NCI-H2227 (cell line): ENCODE measurements around the gene PPFIA4.
"Not testable (repeated sequence)": the region's sequence is repeated elsewhere in the genome, so short reads cannot be mapped to it uniquely, and the experiment has no call there.

ENCODE experiments used
- DNase-seq: peaks from one replicate; lab custom pipeline; 2025; ENCODE audit not compliant: unreplicated experiment; lab: John Stamatoyannopoulos, UW

The PPFIA4 gene

DNA sequence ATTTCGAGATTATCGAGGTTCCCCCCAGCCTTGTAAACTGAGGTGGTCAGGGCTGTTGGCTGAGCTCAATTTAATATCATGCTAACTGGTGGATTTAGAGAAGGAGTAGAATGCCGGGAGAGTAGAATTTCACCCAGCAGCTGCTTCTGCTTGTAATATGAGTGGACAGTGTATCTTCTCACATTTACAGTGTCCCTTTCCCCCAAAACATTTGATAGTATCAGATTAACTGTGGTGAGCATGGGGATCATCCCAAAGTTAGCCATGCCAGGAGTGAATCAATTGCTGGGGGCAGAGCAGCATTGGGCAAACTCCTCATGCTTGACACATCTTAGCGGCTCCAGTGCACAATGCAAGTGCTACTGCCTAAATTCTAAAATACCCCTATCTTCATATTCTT is 9.2 kb upstream of the PPFIA4 start:
- DNase-seq: no peak

DNA sequence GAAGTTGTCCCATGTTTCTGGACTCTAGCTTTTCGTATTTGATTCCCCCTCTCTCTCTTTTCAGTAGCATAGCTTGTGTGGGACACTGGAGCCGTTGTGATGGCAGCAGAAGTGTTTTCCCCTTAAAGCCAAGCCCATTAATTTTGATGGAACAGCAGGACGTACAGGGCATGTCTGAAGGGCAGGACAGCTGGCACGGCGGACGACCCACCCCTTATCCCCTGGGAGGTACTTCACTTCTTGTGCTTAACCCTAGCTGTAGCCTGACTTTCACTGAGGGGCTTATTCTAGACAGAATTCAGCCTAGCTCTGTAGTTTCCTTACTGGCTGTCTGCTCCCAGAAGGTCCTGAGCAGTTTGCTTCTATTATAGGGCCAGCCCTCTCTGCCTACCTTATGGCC is 8.6 kb upstream of the PPFIA4 start:
- DNase-seq: no peak

DNA sequence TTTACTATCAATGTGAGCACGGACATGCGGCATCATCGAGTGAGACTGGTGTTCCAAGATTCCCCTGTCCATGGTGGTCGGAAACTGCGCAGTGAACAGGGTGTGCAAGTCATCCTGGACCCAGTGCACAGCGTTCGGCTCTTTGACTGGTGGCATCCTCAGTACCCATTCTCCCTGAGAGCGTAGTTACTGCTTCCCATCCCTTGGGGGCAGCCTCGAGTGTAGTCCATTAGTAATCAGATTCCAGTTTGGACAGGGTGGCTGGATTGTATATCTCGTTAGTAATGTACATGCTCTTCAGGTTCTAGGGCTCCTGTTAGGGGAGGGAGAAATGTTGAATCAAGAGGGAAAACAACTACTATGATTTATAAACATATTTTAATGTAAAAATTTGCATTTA is 3.4 kb upstream of the PPFIA4 start:
- not testable (repeated sequence) for DNase-seq

DNA sequence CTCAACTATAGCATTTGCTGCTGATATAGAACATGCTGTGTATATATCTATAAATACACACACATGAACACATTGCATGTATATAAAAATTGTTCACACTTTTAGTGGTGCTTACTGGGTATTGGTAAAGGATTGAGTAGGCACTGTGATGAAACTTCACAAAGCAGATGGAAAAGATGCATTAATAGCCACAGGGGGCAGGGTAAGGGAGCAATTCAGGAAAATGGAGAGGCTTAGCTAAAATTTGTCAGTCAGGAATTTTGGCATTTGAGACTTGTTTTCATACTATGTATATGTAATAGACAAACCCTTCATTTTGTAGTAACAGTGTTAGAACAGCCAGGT is 633 bp upstream of the PPFIA4 start:
- no peak for DNase-seq

DNA sequence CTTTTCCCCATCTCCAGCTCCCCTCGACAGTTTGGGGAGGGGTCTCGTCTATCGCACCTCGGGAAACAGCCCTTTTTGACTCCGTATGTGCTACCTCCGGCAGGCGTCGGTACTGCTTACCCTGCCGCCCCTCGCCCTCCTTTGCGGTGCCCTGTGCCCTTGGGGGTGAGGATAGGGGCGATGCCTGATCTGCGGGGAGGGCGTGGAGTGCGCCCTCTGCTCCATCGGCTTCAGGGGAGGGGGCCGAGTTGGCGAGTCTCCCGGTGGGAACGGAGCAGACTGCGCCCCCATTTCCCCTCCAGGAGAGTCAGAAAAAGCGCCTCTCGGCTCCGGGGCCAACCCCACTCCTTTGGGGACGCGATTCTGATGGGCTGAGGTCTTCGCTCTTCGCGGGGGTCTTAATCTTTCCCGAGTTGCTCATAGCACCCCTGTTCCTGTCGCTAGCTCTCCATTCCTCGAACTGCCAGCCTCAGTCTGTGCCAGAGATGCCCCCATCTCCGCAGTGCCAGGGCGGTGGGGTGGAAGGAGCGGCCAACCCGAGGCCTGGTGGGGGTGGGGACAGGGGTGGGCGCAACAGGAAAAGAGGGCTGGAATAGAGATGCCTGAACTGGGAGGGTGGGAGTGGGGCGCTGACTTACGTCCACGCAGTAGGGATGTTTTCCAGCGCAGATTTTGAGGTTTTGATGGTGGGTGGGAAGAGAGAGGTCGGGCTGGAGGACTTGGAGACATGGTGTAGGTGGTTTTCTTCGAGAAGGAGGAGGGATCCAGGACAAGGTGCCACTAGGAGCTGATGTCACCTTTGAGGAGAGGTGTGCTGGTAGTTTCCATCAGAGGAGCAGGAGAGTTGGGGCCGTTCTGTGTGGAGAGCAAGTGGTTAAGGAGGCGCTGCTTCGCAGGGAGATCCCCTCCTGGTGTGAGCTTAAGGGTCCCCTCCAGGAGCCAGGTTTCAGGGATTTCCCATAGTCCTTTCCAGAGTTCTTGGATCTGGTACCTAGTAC is 674 bp downstream of the PPFIA4 start:
- DNase-seq: peak; percentile 64

DNA sequence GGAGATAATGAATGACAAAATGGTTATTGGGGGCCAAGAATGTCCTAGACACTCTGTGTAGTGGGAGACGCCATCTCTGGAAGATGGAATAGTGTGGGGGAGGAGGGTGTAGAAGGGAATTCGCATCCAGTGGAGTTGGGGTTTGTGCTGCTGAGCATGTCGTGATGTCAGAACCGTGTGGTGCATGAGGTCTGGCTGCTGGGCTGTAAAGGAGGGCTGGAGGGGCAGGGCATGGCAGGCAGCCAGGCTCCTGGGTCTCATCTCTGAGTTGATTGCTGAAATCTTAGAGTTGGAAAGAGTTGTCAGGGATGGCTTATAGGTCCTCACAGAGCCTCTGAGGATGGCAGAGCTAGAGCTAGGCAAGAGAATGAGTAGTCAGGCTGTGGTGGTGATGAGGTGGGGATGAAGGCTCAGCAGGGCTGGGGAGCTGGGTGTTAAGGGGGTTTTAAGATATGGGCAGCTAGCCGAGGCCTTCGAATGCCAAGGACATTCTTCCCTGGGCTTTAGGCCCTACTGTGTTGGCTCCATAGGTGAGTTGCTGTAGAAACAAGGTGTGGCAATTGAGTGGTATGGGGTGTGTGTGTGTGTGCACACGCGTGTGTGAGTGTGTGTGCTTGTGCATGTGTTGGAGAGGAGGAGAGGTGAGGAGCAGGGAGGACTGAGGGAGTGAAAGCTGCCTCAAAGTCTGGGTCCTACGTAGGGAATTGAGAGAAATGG is 1.9 kb downstream of the PPFIA4 start:
- peak; percentile 27 for DNase-seq

DNA sequence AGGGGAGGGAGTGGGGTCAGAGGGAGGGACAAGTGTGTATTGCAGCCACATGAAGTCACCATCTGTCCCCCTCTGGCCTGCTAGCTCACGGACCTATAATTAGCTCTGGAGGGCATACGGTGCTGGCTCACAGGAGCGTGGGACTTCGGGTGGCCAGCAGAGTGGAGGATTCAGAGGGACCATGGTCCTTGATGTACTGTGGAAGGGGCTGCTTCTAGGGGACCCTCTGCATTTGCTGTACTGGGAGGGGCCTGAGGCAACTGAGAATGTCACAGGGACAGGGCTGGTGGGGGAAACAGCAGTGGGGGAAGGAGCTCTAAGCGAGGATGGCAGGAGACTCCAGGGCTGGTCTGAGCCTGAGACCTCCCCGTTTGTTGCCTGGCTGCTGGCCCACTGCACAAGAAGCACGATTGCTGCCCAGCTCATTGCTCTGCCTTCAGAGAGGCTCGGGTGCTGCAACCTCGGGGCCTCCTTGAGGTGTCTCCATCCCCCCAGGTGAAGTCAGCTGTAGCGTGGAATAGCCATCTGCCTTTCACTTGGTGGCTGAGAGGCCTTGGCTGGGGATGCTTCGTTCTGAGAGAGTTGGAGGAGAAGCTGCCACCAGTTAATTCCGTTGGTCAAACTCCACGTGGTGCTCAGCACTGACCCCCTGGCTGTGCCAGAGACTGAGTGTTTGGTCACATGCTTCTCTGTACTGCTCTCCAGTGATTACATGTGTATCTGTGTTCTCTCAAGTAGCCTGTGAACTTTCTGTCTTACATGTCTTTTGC is 2.7 kb downstream of the PPFIA4 start:
- DNase-seq: peak; percentile 41

DNA sequence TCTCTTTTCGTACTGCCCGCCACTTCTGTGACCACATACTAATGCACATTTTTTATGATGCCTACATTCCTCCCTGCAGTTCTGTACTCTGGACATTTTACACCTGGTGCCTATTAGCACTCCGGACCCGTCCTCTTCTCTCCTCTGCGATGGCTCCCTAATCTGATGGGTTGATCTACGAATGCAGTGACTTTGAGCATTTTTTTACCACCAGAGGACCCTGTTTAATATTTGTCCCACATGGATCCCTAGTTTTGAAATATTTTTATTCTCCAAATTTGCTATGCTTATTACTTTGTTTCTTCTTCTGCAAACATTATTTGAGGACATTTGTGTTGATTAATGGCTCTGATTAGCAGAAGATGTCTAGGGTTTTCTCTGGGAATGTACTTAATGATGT is 5.2 kb downstream of the PPFIA4 start:
- peak; percentile 14 for DNase-seq

DNA sequence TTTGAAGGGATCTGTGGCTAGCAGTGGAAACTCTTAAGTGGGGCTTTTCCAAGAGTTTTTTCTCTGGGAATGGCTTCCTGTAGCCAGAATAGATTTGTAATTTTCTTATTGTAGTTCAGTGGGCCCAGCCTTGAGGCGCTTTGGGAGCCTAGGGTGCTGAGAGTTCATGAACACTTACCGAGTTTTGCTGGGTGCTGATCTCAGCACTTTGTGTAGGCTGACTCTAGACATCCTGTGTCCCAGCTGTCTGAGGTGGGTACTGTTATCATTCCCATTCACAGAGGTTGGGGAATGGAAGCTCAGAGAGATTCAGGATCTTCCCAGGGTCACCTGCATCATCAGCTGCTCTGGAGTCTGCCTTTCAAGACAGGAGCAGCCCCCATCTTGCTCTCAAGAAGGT is 7.0 kb downstream of the PPFIA4 start:
- no peak for DNase-seq

DNA sequence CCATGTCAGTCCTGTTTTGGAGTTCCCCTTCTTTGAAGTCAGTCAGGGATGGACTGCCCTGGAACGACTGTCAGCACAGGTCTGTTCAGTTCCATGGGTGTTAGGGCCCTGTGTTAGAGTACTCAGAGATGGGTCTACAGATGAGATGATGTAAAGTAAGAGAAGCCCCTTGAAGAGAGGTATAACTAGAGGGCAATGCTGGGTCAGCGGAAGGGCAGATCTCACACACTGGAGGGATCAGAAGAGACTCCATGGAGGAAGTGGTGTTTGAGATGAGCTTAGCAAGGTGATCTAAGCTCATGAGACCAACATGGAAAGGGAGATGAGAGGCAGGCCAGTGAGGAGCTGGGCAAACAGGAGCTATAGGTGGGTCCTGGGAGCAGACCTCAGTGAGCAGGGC is 7.6 kb downstream of the PPFIA4 start:
- no peak for DNase-seq

DNA sequence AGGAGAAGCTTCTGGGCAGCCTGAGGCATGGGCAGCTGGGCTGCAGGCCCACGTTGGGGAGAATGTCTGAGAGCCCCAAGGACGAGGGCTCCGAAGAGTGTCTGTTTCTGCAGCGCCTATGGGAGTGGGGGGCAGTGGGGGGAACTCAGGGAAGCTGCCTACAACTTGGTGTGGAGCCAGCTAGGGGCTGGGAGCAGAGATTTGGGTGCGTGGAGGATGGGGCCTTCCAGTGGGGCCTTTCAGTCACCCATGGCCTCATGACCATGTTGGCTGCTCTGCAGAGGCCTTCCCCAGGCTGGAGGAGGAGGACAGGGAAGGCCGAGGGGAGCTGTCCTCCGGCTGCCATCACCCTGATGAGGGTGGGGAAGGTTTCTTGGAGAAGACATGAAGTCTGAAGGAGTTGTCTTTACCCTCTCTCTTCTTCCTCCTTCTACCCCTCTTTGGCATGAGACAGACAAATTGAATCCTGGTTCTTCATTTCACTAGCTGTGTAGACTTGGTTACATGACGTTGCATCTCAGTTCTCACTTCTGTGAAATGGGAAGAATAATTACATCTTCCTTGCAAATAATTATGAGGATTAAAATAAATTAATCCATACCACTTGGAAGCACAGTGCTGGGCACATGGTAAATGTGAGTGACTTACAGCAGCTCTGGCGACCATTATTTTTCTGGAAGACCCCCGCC is 8.3 kb downstream of the PPFIA4 start:
- no peak for DNase-seq

DNA sequence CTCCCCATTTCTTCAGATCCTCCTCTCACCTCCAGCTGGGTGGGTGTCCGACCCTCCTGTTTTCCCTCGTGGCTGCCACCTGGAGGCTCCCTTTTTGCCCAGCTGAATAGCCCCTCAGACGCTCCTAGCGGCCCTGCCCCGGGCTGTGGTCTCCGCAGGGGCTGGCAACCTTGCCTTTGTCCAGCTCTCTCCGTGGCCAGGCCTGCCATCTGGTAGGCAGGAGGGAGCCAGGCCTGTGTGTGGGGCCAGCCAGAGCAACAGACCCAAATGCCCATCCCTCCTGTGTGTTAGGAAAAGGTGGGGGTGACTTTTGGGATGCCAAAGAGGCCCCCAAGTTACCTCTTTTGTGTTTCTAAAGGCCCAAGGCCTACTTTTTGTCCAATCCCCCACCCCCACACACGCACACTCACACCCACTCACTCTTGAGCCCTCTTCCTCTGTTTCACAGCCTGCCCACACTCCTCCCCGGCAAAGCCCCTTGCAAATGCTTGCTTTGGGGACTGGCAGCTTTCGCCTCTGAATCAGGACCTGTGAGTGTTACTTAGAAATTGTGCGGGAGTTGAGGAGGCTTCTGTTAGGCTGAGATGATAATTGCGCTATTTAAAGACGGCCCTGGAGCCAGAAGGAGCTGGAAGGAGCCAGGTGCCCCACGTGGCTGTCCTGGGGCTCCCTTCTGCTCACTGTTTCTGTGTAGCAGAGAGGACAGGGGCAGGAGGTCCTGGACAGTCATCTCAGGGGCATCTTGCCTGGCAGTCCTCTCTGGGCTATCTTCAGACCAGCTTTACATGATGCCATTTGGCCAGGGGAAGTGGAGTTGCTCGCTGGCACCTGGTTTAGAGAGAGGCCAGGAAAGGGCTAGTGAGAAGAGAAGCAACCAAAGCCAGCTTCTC is 9.1 kb downstream of the PPFIA4 start:
- peak; percentile 50 for DNase-seq

DNA sequence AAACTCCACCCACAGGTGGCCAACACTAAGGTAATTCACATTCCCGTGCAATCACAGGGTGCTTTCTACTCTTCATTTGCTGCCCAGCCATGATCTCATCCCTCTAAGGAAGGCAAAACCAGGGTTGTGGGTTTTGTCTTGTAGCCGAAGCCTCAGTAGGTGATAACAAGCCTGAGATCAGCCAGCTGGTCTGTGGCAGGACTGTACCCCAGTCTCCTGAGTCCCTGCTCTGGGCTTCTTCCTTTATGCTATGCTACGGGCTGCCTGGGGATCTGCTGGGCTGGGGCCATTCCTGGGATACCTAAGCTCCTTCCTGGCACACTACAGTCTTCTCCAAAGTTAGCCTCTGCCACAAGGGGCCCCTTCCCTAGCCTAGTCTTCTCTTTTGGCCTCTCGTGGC is 9.8 kb downstream of the PPFIA4 start:
- DNase-seq: no peak

DNA sequence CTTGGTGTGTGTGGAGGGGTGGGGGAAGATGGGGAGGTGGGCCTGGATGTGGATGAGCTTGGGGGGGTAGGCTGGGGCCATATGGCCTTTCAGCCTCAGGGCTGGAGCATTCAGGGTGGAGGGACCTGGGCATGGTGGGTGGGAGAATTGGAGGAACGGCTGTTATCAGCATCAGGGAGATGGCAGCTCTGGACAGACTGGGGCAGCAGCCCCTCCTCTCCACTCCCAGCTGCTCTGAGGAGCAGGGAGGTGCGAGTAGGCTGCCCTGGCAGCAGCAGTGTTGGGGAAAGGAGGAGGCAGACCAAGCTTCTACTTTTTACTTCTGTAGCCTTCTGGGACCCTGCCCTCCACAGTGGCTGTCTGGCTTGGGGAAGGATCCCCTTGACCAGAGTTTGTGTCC is 10.2 kb downstream of the PPFIA4 start:
- no peak for DNase-seq

DNA sequence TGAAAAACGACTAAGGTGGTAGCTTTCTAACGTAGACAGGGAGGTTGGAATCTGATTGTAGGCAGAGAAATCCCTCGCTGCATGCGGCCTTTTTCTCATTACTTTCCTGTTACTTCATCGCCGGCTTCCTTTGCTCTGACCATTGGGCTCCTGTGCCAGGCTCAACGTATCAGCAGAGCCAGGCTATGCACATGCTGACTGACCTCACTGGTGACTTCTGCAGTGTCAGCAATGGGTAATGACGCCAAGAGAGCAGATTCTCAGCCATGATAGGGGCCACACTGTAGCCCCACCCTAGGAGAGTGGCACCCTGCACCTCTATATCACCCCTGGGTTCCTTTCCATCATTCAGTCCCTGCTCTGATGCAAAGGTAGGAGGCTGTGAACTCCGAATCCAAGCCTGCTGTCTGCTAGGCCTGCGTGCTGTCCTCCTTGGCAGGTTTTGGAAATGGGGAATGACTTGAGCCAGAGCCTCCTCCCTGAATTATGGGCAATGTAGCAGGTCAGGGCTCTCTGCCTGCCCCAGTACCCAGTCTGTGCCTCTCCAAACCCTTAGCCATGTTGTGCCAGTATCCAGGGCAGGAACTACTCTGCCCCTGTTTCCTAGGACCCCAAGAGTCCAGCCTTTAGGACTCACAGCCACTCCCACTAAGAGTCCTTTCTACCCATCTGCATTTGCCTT is 11.4 kb downstream of the PPFIA4 start:
- no peak for DNase-seq

DNA sequence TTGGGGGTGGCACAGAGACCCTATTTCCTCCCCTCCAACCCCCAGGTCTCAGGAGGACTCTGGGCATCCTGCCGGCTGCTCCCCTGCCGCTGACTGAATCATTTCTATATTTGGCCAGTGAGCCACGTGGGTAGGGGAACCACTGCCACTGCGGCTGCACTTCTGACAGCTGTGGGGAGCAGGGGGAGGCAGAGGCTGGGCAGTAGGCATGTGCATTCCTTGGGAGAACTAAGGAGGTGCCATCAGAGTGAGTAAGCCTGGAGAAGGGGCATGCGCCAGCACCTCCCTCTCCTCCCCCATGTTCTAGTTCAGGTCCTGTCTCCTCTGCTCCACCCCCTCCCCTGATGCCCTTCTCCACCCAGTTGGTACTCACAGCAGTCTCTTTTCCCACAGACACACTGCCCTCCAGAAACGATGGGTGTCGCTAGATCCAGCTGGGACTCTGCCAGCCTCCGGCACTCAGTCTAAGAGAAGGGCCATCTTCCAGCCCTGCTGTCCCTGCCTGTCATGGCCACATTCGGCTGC is 12.0 kb downstream of the PPFIA4 start:
- DNase-seq: no peak

DNA sequence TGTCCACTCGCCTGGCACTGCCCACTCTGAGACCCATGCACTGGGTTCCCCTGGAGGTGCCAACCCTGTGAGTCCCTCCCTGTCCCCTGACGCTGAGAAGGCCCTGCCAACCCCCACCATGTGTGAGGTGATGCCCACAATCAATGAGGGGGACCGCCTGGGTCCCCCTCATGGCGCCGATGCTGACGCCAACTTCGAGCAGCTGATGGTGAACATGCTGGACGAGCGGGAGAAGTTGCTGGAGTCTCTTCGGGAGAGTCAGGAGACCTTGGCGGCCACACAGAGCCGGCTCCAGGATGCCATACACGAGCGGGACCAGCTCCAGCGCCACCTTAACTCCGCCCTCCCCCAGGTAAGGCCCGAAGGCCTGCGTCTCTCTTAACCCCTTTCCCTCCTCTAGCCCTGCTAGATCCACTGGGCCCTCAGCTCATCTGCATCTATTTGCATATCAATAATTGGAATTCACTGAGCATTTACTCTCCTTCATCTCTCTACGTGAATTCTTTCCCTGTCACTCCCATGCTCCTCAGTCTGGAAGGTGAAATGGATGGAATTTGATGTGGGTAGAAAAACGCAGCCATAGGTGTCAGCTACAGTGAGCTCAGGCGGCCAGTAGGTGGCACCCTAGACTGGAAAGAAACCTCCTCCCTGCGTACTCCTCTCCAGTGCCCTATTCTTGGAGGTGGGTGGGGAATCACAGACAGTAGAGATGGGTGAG is 12.8 kb downstream of the PPFIA4 start:
- peak; percentile 86 for DNase-seq
